Liver (tissue), 3 donors: ENCODE results near the gene FABP1.

Experiments
- HNF4A ChIP-seq, 2 donors: conservative IDR thresholded peaks; 2 replicates each; pipeline ENCODE4 v1.6.1; 2016; ENCODE audit warnings: antibody characterized with exemption in 2 of 2, mild to moderate bottlenecking in 2 of 2
- TF ChIP-seq, protein P1 (sequence below): fragments of 150-350 bp; IDR thresholded peaks from 2 replicates; pipeline ENCODE4 v1.5.1; 2017; ENCODE audit warnings: improper control_type of control experiment, low read depth, low read length; ENCODE audit not compliant: missing input control
- donor health status: healthy.
- donor health status: healthy.

DNA sequence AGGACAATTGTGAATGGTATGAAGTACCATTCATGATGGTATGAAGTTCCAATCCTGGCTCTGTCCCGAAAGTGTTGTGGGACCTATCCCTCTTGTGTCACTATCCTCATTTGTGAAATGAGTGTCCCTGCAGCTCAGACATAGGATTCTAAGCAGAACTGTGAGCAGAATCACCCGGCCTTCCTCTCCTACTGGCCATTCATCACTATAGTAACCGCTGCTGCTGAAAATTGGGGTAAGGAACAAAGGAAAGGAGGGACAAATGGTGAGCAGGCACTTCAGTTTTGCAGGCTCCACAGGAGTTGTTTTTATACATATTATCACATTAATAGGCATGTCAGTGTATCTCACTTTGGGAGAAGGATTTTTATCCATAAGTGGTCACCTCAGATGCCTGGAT lies 32.8 kb downstream of the FABP1 start:
- TF ChIP-seq HNF4A (conservative IDR thresholded peaks at IDR 0.05) = no peak
- TF ChIP-seq, protein P1, sequence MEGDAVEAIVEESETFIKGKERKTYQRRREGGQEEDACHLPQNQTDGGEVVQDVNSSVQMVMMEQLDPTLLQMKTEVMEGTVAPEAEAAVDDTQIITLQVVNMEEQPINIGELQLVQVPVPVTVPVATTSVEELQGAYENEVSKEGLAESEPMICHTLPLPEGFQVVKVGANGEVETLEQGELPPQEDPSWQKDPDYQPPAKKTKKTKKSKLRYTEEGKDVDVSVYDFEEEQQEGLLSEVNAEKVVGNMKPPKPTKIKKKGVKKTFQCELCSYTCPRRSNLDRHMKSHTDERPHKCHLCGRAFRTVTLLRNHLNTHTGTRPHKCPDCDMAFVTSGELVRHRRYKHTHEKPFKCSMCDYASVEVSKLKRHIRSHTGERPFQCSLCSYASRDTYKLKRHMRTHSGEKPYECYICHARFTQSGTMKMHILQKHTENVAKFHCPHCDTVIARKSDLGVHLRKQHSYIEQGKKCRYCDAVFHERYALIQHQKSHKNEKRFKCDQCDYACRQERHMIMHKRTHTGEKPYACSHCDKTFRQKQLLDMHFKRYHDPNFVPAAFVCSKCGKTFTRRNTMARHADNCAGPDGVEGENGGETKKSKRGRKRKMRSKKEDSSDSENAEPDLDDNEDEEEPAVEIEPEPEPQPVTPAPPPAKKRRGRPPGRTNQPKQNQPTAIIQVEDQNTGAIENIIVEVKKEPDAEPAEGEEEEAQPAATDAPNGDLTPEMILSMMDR = no peak
